GM19099 (cell line): ENCODE data around the gene SCAI.

Source experiments
- POLR2A ChIP-seq: IDR thresholded peaks from 3 replicates; pipeline ENCODE4 v1.6.1; 2011; ENCODE audit warnings: low read depth; ENCODE audit not compliant: insufficient read length; ENCODE audit errors: extremely low read depth

SCAI gene

GRCh38 chr9:125126019-125126746, 17.1 kb downstream of the SCAI start:
- TF ChIP-seq POLR2A = no peak

DNA sequence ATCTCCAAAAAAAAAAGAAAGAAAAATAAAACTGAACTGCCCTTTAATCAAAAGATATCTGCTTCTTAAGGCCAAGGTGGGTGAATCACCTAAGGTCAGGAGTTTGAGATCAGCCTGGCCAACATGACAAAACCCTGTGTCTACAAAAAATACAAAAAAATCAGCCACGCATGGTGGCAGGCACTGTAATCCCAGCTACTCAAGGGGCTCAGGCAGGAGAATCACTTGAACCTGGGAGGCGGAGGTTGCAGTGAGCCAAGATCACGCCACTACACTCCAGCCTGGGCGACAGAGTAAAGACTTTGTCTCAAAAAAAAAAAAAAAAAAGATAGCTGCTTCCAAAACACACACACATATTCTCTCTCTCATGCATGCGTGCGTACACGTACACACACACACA, 17.8 kb downstream of the SCAI start:
- TF ChIP-seq POLR2A = no peak

DNA sequence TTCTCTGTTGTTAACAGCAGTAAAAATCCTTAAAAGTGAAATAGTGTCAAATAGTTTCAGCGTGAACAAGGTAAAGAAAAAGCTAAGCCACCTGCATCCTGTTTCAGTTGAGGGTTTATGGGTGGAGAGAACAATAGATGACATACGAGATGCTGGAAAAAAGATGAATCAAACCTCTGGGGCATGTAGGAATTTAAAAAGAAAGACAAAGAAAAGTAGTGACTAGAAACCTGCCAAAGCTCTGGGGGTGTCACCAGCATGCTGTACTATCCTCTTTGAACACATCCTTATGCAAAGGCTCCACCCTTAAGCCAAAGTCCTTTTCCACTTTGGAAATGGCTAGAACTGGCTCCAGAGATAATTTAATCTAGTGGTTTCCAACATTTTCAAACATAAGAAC, 22.2 kb downstream of the SCAI start:
- no peak for TF ChIP-seq POLR2A

- no peak for TF ChIP-seq POLR2A
These were observed 23.6 kb downstream of the SCAI start for GRCh38 chr9:125119643-125120286.

DNA sequence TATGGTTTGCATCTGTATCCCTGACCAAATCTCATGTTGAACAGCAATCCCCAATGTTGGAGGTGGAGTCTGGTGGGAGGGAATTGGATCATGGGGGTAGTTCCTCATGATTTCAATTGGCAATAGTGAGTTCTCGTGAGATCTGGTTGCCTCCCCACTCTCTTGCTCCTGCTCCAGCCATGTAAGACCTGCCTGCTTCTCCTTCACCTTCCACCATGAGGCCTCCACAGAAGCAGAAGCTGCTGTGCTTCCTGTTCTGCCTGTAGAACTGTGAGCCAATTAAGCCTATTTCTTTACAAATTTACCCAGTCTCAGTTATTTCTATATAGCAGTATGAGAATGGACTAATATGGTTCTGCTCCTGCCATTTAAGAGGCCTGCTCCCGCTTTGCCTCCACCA, 32.9 kb downstream of the SCAI start:
- no peak for TF ChIP-seq POLR2A

- TF ChIP-seq POLR2A = no peak
These were observed 36.9 kb downstream of the SCAI start for GRCh38 chr9:125106285-125106893.

DNA sequence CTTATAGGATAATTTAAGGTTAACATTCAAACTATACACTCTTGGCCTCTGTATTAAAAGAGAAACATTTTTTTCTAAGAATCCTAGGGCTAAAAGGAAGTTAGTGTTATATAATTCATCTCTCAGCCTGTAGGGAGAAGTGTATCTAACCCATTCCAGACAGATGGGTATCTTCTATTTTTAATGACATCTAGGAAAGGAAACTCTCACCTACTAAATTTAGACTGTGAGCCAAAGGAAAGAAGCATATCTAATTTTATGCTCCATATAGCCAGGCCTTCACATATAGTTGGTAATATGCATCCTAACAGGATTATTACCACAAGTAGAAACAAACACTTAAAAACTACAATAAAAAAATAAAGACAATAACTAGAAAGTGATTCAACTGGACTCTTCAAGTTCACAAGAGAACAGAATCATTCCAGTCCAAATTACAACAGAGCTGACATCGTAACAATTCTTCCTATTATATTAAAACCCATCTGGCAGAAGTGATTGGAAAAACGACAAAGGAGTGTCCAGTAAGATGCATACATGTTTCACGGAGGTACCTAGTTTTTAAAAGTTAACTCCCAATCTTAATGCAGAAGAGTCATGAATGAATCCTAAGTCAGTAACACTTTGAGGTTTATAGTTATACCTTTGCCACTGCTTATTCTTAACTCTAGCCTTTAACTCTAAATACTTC, 39.4 kb downstream of the SCAI start:
- TF ChIP-seq POLR2A = no peak

DNA sequence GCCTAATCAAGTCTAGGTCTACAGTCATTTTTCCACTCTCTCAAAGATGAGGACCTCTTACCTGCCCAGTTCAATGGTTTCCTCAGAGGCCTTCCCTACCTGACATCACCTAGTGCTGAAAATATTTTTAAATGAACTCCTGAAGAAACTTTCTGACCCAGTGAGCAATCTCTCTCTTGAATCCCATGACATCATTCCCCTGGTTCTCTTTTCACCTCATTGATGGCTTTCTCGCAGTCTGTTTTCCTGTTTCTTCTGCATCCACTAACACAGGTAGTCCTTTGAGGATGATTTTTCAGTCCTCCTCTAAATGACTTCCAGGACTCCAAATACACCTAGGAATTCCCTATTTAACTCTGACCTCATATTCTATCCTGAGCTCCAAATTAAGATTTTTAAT, 40.3 kb downstream of the SCAI start:
- TF ChIP-seq POLR2A = no peak

GRCh38 chr9:125100822-125101221, 42.5 kb downstream of the SCAI start:
- TF ChIP-seq POLR2A = no peak

DNA sequence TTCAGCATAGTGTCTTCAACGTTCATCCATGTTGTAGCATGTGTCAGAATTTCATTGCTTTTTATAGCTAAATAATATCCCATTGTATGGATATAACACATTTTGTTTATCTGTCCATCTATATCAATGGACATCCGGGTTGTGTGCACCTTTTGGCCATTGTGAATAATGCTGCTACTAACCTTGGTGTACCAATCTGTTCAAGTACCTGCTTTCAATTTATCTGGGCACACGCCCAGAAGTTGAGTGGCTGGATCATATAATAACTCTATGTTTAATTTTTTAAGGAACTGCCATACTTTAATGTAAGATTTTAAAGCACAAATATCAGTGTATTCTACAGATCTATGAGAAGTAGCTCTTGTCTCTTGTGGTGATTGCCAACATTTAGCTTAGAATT, 43.5 kb downstream of the SCAI start:
- no peak for TF ChIP-seq POLR2A

- TF ChIP-seq POLR2A = no peak
These were observed 47.4 kb downstream of the SCAI start for GRCh38 chr9:125095821-125096443.

DNA sequence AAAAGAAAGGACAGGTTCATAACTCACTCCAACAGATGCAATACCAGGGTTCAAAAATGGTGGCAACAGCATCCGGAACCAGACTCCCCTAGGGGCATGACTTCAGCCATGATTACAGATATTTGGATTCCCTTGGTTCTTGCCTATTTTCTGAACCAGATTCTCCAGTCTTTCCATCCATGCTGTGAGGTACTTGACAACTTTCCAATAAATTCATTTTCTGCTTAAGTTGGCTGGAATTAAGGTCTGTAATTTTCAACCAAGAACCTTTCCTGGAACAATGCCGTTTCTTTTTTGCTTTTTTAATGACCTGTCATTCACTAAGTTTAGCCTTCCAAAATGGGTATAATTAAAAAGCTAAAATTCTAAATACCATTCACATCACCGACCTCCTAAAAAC, 52.2 kb downstream of the SCAI start:
- TF ChIP-seq POLR2A = no peak

- TF ChIP-seq POLR2A = no peak
These were observed 54.0 kb downstream of the SCAI start for GRCh38 chr9:125089331-125089730.

DNA sequence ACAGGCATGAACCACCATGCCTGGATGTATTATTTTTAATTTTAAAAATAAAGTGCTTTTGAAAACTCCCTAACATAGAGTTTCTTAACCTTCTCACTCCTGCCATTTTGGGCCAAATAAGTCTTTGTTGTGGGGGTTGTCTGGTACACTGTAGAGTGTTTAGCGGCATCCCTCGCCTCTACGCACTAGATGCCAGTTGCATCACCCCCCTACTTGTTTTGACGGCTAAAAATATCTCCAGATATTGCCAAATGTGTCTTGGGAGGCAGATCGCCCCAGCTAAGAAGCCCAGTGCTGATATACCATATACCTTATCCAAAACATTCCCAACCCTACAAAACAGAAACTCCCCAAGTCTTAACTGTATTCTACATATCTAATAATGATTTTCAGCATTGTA, 54.6 kb downstream of the SCAI start:
- TF ChIP-seq POLR2A = no peak
